ENCODE data around the gene BMS1. TPM values are rescaled to one million over a fixed set of nuclear protein-coding genes. Genes with fewer than 3 reads are reported as not detected.

BMS1 gene
- polyA plus RNA-seq, 1 experiment: 2.7 TPM

DNA sequence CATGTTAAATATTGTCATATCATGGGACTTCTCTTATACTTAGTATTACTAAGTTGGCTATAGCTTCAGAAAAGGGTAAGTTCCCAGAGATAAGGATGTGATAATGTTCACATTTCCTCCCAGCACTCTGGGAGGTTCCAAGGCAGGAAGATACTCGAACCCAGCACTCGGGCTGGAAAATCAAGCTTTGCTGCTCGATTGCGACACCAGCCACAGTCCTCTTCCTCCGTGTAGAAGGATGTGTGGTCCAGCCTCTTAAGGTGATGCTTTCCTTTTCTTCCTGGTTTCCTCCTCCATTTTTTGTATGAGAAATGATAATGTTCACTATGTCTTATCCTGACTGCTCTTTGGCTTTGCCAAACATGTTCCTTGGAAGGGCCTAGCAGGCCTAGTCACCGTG, 3.2 kb downstream of the BMS1 start:
- ChIA-PET CTCF (no interaction called here), POLR2A (no interaction called here)
- no peaks in the 10 kb centered on the region for H3K27me3 ChIP-seq (ENCODE audit: control insufficient read depth, insufficient read depth, low read length)
- H3K36me3 ChIP-seq (ENCODE audit: control insufficient read depth, insufficient read depth, low read length): peaks cover 14% of the 10 kb centered on the region
- TF ChIP-seq, protein P1, sequence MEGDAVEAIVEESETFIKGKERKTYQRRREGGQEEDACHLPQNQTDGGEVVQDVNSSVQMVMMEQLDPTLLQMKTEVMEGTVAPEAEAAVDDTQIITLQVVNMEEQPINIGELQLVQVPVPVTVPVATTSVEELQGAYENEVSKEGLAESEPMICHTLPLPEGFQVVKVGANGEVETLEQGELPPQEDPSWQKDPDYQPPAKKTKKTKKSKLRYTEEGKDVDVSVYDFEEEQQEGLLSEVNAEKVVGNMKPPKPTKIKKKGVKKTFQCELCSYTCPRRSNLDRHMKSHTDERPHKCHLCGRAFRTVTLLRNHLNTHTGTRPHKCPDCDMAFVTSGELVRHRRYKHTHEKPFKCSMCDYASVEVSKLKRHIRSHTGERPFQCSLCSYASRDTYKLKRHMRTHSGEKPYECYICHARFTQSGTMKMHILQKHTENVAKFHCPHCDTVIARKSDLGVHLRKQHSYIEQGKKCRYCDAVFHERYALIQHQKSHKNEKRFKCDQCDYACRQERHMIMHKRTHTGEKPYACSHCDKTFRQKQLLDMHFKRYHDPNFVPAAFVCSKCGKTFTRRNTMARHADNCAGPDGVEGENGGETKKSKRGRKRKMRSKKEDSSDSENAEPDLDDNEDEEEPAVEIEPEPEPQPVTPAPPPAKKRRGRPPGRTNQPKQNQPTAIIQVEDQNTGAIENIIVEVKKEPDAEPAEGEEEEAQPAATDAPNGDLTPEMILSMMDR (IDR thresholded peaks at IDR 0.05; ENCODE audit: insufficient read depth, low read depth, low read length): no peak
- DNase-seq (ENCODE audit: low read depth): no peak
- no peak overlapping the region for H3K4me3 ChIP-seq (ENCODE audit: low read depth, low read length)

DNA sequence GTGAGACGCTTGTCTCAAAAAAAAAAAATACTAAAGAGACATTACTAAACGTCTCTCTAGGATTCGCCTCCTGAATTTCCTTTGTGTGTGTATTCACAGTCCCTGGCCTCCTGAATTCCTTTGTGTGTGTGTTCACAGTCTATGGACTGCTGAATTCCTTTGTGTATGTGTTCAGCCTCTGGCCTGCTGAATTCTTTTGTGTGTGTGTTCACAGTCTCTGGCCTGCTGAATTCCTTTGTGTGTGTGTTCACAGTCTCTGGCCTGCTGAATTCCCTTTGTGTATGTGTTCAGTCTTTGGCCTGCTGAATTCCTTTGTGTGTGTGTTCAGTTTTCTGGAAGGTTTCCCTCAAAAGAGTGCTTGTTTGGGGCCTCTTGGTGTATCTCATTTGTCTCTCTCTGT, 8.2 kb downstream of the BMS1 start:
- CTCF ChIA-PET: no interaction called here
- DNase-seq (ENCODE audit: low read depth): no peak
- Histone ChIP-seq H3K4me3 (ENCODE audit: low read depth, low read length) (no peak overlapping the region), H3K27me3 (ENCODE audit: control insufficient read depth, insufficient read depth, low read length) (no peaks in the 10 kb centered on the region), H3K36me3 (ENCODE audit: control insufficient read depth, insufficient read depth, low read length) (peaks cover 23% of the 10 kb centered on the region)
- TF ChIP-seq, protein P1 (IDR thresholded peaks at IDR 0.05; ENCODE audit: insufficient read depth, low read depth, low read length): no peak
- POLR2A ChIA-PET: no interaction called here

DNA sequence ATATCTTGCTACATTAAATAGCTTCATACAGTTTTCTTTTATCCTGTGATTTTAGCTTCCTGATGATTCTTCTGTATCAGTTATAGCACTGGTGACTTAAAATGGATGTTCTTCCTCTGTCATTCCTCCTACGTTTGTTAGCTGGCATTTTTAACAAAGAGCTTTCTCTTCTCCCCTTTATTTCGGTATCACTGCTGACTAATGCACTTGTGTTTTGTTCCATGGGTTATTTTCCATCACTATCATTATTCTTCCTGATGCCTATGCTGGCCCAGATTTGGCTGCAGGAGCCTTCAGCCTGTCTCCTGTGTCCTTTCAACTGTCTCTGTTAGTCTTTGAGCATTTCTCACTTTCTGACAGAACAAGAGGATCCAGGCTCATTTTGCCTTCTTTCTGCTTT, 13.1 kb downstream of the BMS1 start:
- POLR2A ChIA-PET: no interaction called here
- DNase-seq (ENCODE audit: low read depth): no peak
- TF ChIP-seq, protein P1 (IDR thresholded peaks at IDR 0.05; ENCODE audit: insufficient read depth, low read depth, low read length): no peak
- CTCF ChIA-PET: interaction anchor here (0.9 kb wide), 1 partner anchor 43 kb away, joined by 3 read pairs; no protein-coding TSS in a partner anchor
- Histone ChIP-seq H3K27me3 (ENCODE audit: control insufficient read depth, insufficient read depth, low read length) (no peaks in the 10 kb centered on the region), H3K36me3 (ENCODE audit: control insufficient read depth, insufficient read depth, low read length) (peaks cover 29% of the 10 kb centered on the region), H3K4me3 (ENCODE audit: low read depth, low read length) (no peak overlapping the region)

DNA sequence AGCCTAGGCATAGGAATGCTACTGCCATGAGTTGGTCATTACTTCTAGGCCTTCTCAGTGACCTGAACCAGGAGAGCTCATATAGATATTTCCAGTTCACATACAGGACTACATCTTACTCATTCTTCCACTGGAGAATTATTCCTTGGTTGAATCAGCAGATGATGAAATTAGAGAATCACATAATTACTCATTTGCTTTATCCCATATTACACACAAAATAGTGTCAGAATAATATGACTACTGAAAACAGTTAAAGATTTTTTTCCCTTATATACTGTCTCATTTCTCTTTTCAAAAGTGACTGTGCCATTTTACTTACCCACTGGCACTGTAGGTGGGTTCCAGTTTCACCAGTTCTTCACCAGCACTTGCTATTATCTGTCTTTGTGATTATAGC, 18.5 kb downstream of the BMS1 start:
- Histone ChIP-seq H3K4me3 (ENCODE audit: low read depth, low read length) (no peak overlapping the region), H3K36me3 (ENCODE audit: control insufficient read depth, insufficient read depth, low read length) (peaks cover 18% of the 10 kb centered on the region), H3K27me3 (ENCODE audit: control insufficient read depth, insufficient read depth, low read length) (no peaks in the 10 kb centered on the region)
- ChIA-PET POLR2A (no interaction called here), CTCF (interaction anchor here (1.4 kb wide), 1 partner anchor 18 kb away, joined by 4 read pairs; no protein-coding TSS in a partner anchor)
- TF ChIP-seq, protein P1 (IDR thresholded peaks at IDR 0.05; ENCODE audit: insufficient read depth, low read depth, low read length): no peak
- no peak for DNase-seq (ENCODE audit: low read depth)

DNA sequence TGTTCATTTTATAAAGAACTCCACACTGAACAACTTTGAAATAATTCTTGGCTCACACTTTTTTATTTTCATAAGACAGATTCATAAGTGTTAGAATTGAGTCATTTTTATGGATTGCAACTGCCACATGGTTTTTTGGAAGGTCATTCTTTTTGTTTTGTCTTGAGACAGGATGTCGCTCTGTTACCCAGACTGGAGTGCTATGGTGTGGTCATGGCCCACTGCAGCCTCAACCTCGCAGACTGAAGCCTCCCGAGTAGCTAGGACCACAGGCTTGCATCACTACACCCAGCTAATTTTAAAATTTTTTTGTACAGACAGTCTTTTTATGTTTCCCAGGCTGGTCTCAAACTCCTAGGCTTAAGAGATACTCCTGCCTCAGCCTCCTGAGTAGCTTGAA, 20.3 kb downstream of the BMS1 start:
- Histone ChIP-seq H3K4me3 (ENCODE audit: low read depth, low read length) (no peak overlapping the region), H3K27me3 (ENCODE audit: control insufficient read depth, insufficient read depth, low read length) (no peaks in the 10 kb centered on the region), H3K36me3 (ENCODE audit: control insufficient read depth, insufficient read depth, low read length) (peaks cover 11% of the 10 kb centered on the region)
- TF ChIP-seq, protein P1 (IDR thresholded peaks at IDR 0.05; ENCODE audit: insufficient read depth, low read depth, low read length): no peak
- ChIA-PET POLR2A (no interaction called here), CTCF (no interaction called here)
- DNase-seq (ENCODE audit: low read depth): no peak
